ENCODE results near the gene C6orf15. TPM values are rescaled to one million over a fixed set of nuclear protein-coding genes. Genes with fewer than 3 reads are reported as not detected.

Gene C6orf15
- total and polyA plus RNA-seq, 2 of the 8 experiments (the other 6 are each of a cell fraction or from before 2014, with no cell fraction given) = not detected

DNA sequence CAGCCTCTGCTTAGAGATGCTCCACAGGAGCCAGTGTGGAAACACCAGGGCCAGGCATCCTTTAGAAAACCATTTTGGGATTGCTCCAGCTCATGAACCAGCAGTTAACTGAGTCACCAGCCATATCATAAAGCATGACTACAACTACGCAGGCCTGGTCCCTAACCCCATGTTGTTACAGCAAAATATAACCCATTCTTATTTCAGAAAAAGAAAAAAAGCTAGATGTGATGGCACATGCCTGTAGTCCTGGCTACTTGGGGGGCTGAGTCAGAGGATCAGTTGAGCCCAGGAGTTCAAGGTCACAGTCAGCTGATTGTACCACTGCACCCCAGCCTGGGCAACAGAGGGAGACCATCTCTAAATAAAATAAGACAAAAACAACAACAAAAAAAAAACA is 36.8 kb downstream of the C6orf15 start:
- Histone ChIP-seq H3K36me3 (ENCODE audit: control insufficient read depth in 2 of 4, insufficient read depth in 4 of 4, low read length in 3 of 4) (no peaks in the 10 kb centered on the region), H2BK12ac (ENCODE audit: low read depth, low read length) (no peak overlapping the region), H3K27me3 (replicated peaks in 1 of 4; ENCODE audit: control insufficient read depth in 3 of 4, extremely low read depth in 1 of 4, insufficient read depth in 3 of 4, low read length in 3 of 4) (no peaks in the 10 kb centered on the region), H3K4ac (replicated peaks; ENCODE audit: insufficient read length, low read depth, low read length) (peak overlapping the region; percentile 4), H3K9me3 (ENCODE audit: insufficient read depth in 2 of 2, low read depth in 1 of 2, low read length in 1 of 2) (no peaks in the 10 kb centered on the region), H3K79me2 (ENCODE audit: control insufficient read depth in 1 of 2, insufficient read depth in 2 of 2, low read length in 2 of 2) (no peaks in the 10 kb centered on the region), H4K5ac (ENCODE audit: insufficient read length, low read depth, low read length) (no peak overlapping the region), H4K8ac (ENCODE audit: extremely low read depth, insufficient read depth, low read length) (no peak overlapping the region), H3K4me3 (ENCODE audit: extremely low read depth in 1 of 4, insufficient read depth in 2 of 4, low read depth in 3 of 4, low read length in 4 of 4) (no peak overlapping the region), H2AK5ac (ENCODE audit: low read depth, low read length) (no peak overlapping the region), H3K23ac (ENCODE audit: insufficient read length) (no peak overlapping the region), H3K9ac (replicated peaks in 1 of 4; ENCODE audit: extremely low read depth in 1 of 4, low read depth in 3 of 4, low read length in 3 of 4) (no peak overlapping the region), H3K56ac (replicated peaks; ENCODE audit: insufficient read length, low read depth, low read length) (no peak overlapping the region), H3K18ac (ENCODE audit: extremely low read depth, low read length) (no peak overlapping the region), H4K91ac (replicated peaks; ENCODE audit: insufficient read length, low read length) (no peak overlapping the region), H2BK5ac (ENCODE audit: low read depth, low read length) (no peak overlapping the region), H3K79me1 (ENCODE audit: low read depth, low read length) (no peaks in the 10 kb centered on the region), H2BK15ac (ENCODE audit: low read length) (no peak overlapping the region), H2BK20ac (ENCODE audit: low read length) (no peak overlapping the region), H3K4me2 (ENCODE audit: insufficient read depth in 1 of 2, low read depth in 2 of 2, low read length in 2 of 2) (no peak overlapping the region), H3K14ac (ENCODE audit: insufficient read length) (no peak overlapping the region), H2AFZ (ENCODE audit: low read length) (no peak overlapping the region), H3K27ac (ENCODE audit: low read depth, low read length) (no peak overlapping the region), H2BK120ac (replicated peaks; ENCODE audit: low read depth, low read length) (no peak overlapping the region), H3K23me2 (ENCODE audit: low read depth, low read length) (0 out of 2 replicates have a peak, but pooled peaks cover 2% of the 10 kb centered on the region), H3K4me1 (replicated peaks in 1 of 4; ENCODE audit: control insufficient read depth in 3 of 4, insufficient read depth in 4 of 4, low read length in 3 of 4) (peaks cover under 1 to 14% (median 6%) of the 10 kb centered on the region in 4 experiments), H4K20me1 (replicated peaks in 1 of 2; ENCODE audit: control insufficient read depth in 1 of 2, insufficient read depth in 2 of 2, low read length in 2 of 2) (no peaks in the 10 kb centered on the region)
- FAIRE-seq (no peak), DNase-seq (ENCODE audit: low read depth in 1 of 2, low spot score in 2 of 2) (no peak)
- CTCF ChIA-PET (ENCODE audit: partially characterized antibody) = interaction anchor here (0.6 to 1.3 kb wide), 4 partner anchors 128 to 162 kb away, joined by 3 to 7 read pairs (median 3); no protein-coding TSS in a partner anchor
- POLR2A ChIA-PET (ENCODE audit: partially characterized antibody) = interaction anchor here (0.6 kb wide), 1 partner anchor 58 kb away, joined by 3 read pairs; no protein-coding TSS in a partner anchor
- WGBS, 2 experiments (ENCODE audit: extremely low coverage in 1 of 2, insufficient coverage in 1 of 2, insufficient read length in 1 of 2, insufficient replicate concordance in 2 of 2, low coverage in 1 of 2, low lambda C conversion rate in 2 of 2, missing lambda C conversion rate in 1 of 2) = 96% methylated on average over 1 of the region's 1 CpG; no CpG with 5 or more reads in 1 of the 2 experiments
- TF ChIP-seq, protein P1, sequence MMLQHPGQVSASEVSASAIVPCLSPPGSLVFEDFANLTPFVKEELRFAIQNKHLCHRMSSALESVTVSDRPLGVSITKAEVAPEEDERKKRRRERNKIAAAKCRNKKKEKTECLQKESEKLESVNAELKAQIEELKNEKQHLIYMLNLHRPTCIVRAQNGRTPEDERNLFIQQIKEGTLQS (IDR thresholded peaks at IDR 0.05; ENCODE audit: insufficient read depth, low read depth, low read length) = no peak
- TF ChIP-seq SIRT6 (IDR thresholded peaks at IDR 0.05; ENCODE audit: low read length) (no peak), MAFK (IDR thresholded peaks at IDR 0.05; ENCODE audit: low read depth, low read length) (no peak), ZNF274 (IDR thresholded peaks at IDR 0.05; ENCODE audit: borderline replicate concordance, extremely low read depth, low read length) (no peak)

Data from H1 (cell line).